NCI-H2029 (cell line): Measurements from ENCODE around the gene CFAP45.
"Not testable (repeated sequence)": the region's sequence is repeated elsewhere in the genome, so short reads cannot be mapped to it uniquely, and the experiment has no call there.

ENCODE experiments used
- DNase-seq: peaks from one replicate; lab custom pipeline; 2025; lab: John Stamatoyannopoulos, UW

CFAP45 gene

GRCh38 chr1:159906960-159907359, 7.0 kb upstream of the CFAP45 start:
- DNase-seq, result no peak

GRCh38 chr1:159904036-159904435, 4.1 kb upstream of the CFAP45 start:
- not testable (repeated sequence) for DNase-seq

GRCh38 chr1:159902541-159902940, 2.6 kb upstream of the CFAP45 start:
- DNase-seq, result no peak

- DNase-seq, result no peak
Measured at GRCh38 chr1:159900755-159901360, 893 bp upstream of the CFAP45 start.

GRCh38 chr1:159899634-159900033, 331 bp downstream of the CFAP45 start:
- not testable (repeated sequence) for DNase-seq

- DNase-seq, result no peak
Measured at GRCh38 chr1:159898527-159898926, 1.4 kb downstream of the CFAP45 start.

- DNase-seq, result no peak
Measured at GRCh38 chr1:159897962-159898361, 2.0 kb downstream of the CFAP45 start.

GRCh38 chr1:159896546-159896930, 3.4 kb downstream of the CFAP45 start:
- DNase-seq, result no peak

GRCh38 chr1:159895836-159896545, 4.0 kb downstream of the CFAP45 start:
- DNase-seq, result no peak

GRCh38 chr1:159895286-159895685, 4.7 kb downstream of the CFAP45 start:
- no peak for DNase-seq

GRCh38 chr1:159892944-159893343, 7.0 kb downstream of the CFAP45 start:
- no peak for DNase-seq

GRCh38 chr1:159891275-159892157, 8.4 kb downstream of the CFAP45 start:
- DNase-seq, result peak; percentile 79

GRCh38 chr1:159890390-159890789, 9.6 kb downstream of the CFAP45 start:
- no peak for DNase-seq

- no peak for DNase-seq
Measured at GRCh38 chr1:159889821-159890252, 10.1 kb downstream of the CFAP45 start.

GRCh38 chr1:159889202-159889601, 10.8 kb downstream of the CFAP45 start:
- no peak for DNase-seq

GRCh38 chr1:159884296-159884695, 15.7 kb downstream of the CFAP45 start:
- DNase-seq, result no peak

GRCh38 chr1:159883134-159883533, 16.8 kb downstream of the CFAP45 start:
- no peak for DNase-seq

GRCh38 chr1:159882527-159882862, 17.5 kb downstream of the CFAP45 start:
- DNase-seq, result no peak

- peak; percentile 94 for DNase-seq
Measured at GRCh38 chr1:159881622-159882526, 18.1 kb downstream of the CFAP45 start.

- no peak for DNase-seq
Measured at GRCh38 chr1:159880430-159880829, 19.5 kb downstream of the CFAP45 start.

GRCh38 chr1:159879977-159880376, 20.0 kb downstream of the CFAP45 start:
- no peak for DNase-seq

GRCh38 chr1:159879136-159879535, 20.8 kb downstream of the CFAP45 start:
- no peak for DNase-seq
